Measurements from ENCODE around the gene MACROD2. TPM values are rescaled to one million over a fixed set of nuclear protein-coding genes. Genes with fewer than 3 reads are reported as not detected.

MACROD2 gene
- total and polyA plus RNA-seq, 2 experiments from 2014 or later = 2.8 to 4.3 TPM

DNA sequence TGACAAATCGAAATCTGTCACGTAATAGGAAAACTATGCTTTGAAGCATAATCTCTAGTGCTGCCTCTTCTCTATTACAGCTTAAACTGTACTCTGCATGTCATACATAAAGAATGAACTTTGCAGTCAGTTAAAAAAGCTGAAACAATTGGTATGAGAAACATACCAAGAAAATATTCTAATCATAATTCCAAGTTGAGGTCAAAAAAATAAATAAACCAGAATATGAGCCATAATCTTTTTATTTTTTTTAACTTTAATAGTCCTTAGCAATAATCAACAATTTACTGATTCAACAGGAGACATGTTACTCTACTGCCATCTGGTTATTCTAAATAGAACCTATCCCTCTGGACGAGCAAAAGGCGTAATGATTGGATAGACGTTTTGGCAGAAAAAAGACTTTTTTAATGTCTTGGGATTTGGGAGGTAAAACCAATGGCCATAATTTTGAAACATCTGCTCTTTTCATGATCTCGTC, 566.5 kb downstream of the MACROD2 start:
- Mint-ChIP-seq H3K4me3 (no peak overlapping the region), H3K27ac (no peak overlapping the region), H3K9me3 (peaks cover 15% of the 10 kb centered on the region; the same call in 2 of the 3 replicates), H3K4me1 (peaks cover 7% of the 10 kb centered on the region), H3K27me3 (ENCODE audit: insufficient read depth, low read depth, poor library complexity) (no peaks in the 10 kb centered on the region), H3K36me3 (ENCODE audit: low read depth) (peaks cover 13% of the 10 kb centered on the region; the same call in 2 of the 3 replicates)
- Histone ChIP-seq H3K4me1 (ENCODE audit: insufficient read depth) (peaks cover 9% of the 10 kb centered on the region), H3K79me2 (replicated peaks; ENCODE audit: insufficient read depth) (no peaks in the 10 kb centered on the region), H3F3A (replicated peaks; ENCODE audit: low read depth) (no peaks in the 10 kb centered on the region), H3K36me3 (ENCODE audit: insufficient read depth) (no peaks in the 10 kb centered on the region), H3K27ac (ENCODE audit: low read depth) (no peak overlapping the region), H3K27me3 (ENCODE audit: insufficient read depth) (no peaks in the 10 kb centered on the region), H2AFZ (no peak overlapping the region), H3K4me3 (no peak overlapping the region), H3K4me2 (no peak overlapping the region), H3K9me2 (ENCODE audit: insufficient read depth) (no peaks in the 10 kb centered on the region), H4K20me1 (replicated peaks; ENCODE audit: insufficient read depth) (no peaks in the 10 kb centered on the region)
- no peak for TF ChIP-seq ZNF114 (CRISPR knock-in tag; IDR thresholded peaks at IDR 0.05)
- DNase-seq (ENCODE audit: low spot score) (no peak), ATAC-seq (no peak)

DNA sequence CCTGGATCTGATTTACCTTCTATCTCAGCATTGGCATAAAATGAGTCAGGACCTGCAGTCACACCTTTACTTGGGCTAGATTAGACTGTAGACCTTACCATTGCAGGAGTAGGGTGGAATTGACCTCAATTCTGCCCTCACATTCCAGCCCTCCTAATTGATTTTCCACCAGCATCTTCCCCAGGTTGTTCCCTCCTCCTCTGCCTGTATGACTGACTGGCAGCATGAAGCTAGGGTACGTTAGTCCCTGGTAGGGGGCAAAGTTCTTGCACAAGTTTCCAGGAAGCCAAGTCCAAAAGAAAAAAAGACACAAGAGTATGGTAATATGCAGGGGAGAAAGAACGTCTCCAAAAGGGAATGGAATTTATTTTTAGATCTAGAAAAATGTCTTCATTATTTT, 567.7 kb downstream of the MACROD2 start:
- H3K27ac ChIP-seq (ENCODE audit: low read depth) = no peak overlapping the region
- Mint-ChIP-seq H3K4me1 (peaks cover 9% of the 10 kb centered on the region), H3K27me3 (ENCODE audit: insufficient read depth, low read depth, poor library complexity) (no peaks in the 10 kb centered on the region), H3K36me3 (ENCODE audit: low read depth) (peaks cover 13% of the 10 kb centered on the region; the same call in 2 of the 3 replicates), H3K4me3 (no peak overlapping the region), H3K27ac (peak overlapping the region; percentile 16; the same call in 1 of the 2 replicates), H3K9me3 (peaks cover 15% of the 10 kb centered on the region; the same call in 2 of the 3 replicates)
- H3K27me3 ChIP-seq (ENCODE audit: insufficient read depth) = no peaks in the 10 kb centered on the region
- no peak for DNase-seq (ENCODE audit: low spot score)
- no peaks in the 10 kb centered on the region for H4K20me1 ChIP-seq (replicated peaks; ENCODE audit: insufficient read depth)
- H3K79me2 ChIP-seq (replicated peaks; ENCODE audit: insufficient read depth) = no peaks in the 10 kb centered on the region
- H3K4me2 ChIP-seq = peak overlapping the region; percentile 37; the same call in 1 of the 2 replicates
- no peaks in the 10 kb centered on the region for H3K36me3 ChIP-seq (ENCODE audit: insufficient read depth)
- peak overlapping the region; percentile 52; the same call in 1 of the 2 replicates for H2AFZ ChIP-seq
- H3F3A ChIP-seq (replicated peaks; ENCODE audit: low read depth) = no peaks in the 10 kb centered on the region
- peaks cover 10% of the 10 kb centered on the region for H3K4me1 ChIP-seq (ENCODE audit: insufficient read depth)
- no peak overlapping the region for H3K4me3 ChIP-seq
- ATAC-seq = no peak
- H3K9me2 ChIP-seq (ENCODE audit: insufficient read depth) = no peaks in the 10 kb centered on the region
- TF ChIP-seq ZNF114 (CRISPR knock-in tag; IDR thresholded peaks at IDR 0.05) (no peak), POLR2AphosphoS5 (IDR thresholded peaks at IDR 0.05; ENCODE audit: low read depth) (no peak), ZNF331 (CRISPR knock-in tag; IDR thresholded peaks at IDR 0.05; ENCODE audit: low read depth) (no peak), NANOG (IDR thresholded peaks at IDR 0.05; ENCODE audit: borderline replicate concordance) (no peak), CREB1 (CRISPR knock-in tag; IDR thresholded peaks at IDR 0.05; ENCODE audit: low read depth) (no peak), STAT1 (IDR thresholded peaks at IDR 0.05; ENCODE audit: unreplicated experiment) (no peak)
- TF ChIP-seq, protein P1, sequence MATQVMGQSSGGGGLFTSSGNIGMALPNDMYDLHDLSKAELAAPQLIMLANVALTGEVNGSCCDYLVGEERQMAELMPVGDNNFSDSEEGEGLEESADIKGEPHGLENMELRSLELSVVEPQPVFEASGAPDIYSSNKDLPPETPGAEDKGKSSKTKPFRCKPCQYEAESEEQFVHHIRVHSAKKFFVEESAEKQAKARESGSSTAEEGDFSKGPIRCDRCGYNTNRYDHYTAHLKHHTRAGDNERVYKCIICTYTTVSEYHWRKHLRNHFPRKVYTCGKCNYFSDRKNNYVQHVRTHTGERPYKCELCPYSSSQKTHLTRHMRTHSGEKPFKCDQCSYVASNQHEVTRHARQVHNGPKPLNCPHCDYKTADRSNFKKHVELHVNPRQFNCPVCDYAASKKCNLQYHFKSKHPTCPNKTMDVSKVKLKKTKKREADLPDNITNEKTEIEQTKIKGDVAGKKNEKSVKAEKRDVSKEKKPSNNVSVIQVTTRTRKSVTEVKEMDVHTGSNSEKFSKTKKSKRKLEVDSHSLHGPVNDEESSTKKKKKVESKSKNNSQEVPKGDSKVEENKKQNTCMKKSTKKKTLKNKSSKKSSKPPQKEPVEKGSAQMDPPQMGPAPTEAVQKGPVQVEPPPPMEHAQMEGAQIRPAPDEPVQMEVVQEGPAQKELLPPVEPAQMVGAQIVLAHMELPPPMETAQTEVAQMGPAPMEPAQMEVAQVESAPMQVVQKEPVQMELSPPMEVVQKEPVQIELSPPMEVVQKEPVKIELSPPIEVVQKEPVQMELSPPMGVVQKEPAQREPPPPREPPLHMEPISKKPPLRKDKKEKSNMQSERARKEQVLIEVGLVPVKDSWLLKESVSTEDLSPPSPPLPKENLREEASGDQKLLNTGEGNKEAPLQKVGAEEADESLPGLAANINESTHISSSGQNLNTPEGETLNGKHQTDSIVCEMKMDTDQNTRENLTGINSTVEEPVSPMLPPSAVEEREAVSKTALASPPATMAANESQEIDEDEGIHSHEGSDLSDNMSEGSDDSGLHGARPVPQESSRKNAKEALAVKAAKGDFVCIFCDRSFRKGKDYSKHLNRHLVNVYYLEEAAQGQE (IDR thresholded peaks at IDR 0.05; ENCODE audit: unreplicated experiment) = no peak
- TF ChIP-seq, protein P2, sequence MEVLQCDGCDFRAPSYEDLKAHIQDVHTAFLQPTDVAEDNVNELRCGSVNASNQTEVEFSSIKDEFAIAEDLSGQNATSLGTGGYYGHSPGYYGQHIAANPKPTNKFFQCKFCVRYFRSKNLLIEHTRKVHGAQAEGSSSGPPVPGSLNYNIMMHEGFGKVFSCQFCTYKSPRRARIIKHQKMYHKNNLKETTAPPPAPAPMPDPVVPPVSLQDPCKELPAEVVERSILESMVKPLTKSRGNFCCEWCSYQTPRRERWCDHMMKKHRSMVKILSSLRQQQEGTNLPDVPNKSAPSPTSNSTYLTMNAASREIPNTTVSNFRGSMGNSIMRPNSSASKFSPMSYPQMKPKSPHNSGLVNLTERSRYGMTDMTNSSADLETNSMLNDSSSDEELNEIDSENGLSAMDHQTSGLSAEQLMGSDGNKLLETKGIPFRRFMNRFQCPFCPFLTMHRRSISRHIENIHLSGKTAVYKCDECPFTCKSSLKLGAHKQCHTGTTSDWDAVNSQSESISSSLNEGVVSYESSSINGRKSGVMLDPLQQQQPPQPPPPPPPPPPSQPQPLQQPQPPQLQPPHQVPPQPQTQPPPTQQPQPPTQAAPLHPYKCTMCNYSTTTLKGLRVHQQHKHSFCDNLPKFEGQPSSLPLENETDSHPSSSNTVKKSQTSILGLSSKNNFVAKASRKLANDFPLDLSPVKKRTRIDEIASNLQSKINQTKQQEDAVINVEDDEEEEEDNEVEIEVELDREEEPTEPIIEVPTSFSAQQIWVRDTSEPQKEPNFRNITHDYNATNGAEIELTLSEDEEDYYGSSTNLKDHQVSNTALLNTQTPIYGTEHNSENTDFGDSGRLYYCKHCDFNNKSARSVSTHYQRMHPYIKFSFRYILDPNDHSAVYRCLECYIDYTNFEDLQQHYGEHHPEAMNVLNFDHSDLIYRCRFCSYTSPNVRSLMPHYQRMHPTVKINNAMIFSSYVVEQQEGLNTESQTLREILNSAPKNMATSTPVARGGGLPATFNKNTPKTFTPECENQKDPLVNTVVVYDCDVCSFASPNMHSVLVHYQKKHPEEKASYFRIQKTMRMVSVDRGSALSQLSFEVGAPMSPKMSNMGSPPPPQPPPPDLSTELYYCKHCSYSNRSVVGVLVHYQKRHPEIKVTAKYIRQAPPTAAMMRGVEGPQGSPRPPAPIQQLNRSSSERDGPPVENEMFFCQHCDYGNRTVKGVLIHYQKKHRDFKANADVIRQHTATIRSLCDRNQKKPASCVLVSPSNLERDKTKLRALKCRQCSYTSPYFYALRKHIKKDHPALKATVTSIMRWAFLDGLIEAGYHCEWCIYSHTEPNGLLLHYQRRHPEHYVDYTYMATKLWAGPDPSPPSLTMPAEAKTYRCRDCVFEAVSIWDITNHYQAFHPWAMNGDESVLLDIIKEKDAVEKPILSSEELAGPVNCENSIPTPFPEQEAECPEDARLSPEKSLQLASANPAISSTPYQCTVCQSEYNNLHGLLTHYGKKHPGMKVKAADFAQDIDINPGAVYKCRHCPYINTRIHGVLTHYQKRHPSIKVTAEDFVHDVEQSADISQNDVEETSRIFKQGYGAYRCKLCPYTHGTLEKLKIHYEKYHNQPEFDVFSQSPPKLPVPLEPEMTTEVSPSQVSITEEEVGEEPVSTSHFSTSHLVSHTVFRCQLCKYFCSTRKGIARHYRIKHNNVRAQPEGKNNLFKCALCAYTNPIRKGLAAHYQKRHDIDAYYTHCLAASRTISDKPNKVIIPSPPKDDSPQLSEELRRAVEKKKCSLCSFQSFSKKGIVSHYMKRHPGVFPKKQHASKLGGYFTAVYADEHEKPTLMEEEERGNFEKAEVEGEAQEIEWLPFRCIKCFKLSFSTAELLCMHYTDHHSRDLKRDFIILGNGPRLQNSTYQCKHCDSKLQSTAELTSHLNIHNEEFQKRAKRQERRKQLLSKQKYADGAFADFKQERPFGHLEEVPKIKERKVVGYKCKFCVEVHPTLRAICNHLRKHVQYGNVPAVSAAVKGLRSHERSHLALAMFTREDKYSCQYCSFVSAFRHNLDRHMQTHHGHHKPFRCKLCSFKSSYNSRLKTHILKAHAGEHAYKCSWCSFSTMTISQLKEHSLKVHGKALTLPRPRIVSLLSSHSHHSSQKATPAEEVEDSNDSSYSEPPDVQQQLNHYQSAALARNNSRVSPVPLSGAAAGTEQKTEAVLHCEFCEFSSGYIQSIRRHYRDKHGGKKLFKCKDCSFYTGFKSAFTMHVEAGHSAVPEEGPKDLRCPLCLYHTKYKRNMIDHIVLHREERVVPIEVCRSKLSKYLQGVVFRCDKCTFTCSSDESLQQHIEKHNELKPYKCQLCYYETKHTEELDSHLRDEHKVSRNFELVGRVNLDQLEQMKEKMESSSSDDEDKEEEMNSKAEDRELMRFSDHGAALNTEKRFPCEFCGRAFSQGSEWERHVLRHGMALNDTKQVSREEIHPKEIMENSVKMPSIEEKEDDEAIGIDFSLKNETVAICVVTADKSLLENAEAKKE (CRISPR knock-in tag; IDR thresholded peaks at IDR 0.05) = no peak
- TF ChIP-seq, protein P3, sequence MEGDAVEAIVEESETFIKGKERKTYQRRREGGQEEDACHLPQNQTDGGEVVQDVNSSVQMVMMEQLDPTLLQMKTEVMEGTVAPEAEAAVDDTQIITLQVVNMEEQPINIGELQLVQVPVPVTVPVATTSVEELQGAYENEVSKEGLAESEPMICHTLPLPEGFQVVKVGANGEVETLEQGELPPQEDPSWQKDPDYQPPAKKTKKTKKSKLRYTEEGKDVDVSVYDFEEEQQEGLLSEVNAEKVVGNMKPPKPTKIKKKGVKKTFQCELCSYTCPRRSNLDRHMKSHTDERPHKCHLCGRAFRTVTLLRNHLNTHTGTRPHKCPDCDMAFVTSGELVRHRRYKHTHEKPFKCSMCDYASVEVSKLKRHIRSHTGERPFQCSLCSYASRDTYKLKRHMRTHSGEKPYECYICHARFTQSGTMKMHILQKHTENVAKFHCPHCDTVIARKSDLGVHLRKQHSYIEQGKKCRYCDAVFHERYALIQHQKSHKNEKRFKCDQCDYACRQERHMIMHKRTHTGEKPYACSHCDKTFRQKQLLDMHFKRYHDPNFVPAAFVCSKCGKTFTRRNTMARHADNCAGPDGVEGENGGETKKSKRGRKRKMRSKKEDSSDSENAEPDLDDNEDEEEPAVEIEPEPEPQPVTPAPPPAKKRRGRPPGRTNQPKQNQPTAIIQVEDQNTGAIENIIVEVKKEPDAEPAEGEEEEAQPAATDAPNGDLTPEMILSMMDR (conservative IDR thresholded peaks at IDR 0.05; ENCODE audit: low read depth in 2 of 2) = no peak

All from GM23338 (cell line).